CD4-positive, alpha-beta T cell treated with Interferon alpha-2 for 1 hour (primary cell): ENCODE data around the gene STEEP1.

Source experiments
- DNase-seq, 2 donors: peaks; one replicate each; pipeline ENCODE4 v3.0.0-alpha.2; 2020 to 2022

The STEEP1 gene

DNA sequence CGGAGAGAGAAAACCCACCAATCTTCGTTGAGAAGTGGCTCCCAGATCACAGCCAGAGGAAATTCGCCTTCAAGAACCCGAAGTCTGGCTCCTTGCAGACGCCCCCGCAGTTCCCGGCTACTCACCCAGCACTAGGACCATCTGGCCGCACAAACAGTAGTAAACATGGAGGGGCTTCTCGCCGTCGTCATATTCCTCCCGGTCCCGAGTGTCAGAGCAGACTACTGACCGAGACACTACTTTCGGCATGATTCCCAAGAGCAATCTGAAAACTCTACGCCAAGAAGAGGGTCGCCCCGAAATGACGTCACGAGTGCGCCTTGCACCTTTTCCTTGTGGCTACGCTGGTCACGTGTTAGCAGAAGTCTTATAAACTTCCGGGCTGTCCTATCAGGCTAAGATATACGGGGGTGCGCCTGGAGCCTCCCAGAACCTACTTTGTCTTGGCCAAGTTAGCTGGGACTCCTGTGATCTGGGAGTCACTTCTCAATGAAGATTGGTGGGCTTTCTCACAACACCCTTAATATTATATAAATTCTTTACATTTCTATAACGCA, at the start of gene STEEP1:
TSS of gene STEEP1 (minus strand) at position 303 of the 557 bp plus-strand sequence. CDS start at position 249, 54 bp downstream.
- DNase-seq: peak; percentile 87 to 88

DNA sequence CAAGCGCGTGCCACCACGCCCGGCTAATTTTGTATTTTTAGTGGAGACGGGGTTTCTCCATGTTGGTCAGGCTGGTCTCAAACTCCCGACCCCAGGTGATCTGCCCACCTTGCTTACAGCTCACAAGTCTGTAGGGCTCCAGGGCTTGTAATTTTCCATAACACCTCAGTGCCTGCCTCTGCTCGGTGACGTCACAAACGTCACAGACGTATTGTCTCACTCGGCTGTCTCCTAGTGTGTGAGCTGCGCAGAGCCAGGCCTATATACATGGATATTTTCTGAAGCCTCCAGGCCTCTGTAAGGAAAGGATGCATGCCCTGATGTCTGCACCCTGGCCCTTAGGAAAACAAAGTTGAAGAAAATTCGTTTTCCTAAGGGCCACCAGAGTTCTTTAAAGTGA, 49.6 kb upstream of the STEEP1 start:
- no peak for DNase-seq

DNA sequence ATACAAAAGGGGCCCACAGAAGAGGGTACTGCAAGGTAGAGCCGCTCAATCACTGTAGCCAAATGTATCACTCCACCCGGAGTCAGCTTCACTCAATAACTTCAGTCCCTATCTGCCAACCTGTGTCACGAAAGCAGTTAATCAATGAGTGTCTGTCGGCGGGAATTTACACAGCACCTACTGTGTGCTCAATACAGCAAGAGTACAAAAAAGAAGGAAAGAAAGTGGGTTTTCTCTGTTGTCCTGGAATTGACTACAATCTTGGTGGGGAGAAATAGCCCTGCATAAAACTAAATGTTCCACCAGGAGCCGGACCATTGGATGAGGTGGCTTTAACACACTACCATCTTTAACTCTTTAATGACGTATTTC, 41.8 kb upstream of the STEEP1 start:
- no peak for DNase-seq

DNA sequence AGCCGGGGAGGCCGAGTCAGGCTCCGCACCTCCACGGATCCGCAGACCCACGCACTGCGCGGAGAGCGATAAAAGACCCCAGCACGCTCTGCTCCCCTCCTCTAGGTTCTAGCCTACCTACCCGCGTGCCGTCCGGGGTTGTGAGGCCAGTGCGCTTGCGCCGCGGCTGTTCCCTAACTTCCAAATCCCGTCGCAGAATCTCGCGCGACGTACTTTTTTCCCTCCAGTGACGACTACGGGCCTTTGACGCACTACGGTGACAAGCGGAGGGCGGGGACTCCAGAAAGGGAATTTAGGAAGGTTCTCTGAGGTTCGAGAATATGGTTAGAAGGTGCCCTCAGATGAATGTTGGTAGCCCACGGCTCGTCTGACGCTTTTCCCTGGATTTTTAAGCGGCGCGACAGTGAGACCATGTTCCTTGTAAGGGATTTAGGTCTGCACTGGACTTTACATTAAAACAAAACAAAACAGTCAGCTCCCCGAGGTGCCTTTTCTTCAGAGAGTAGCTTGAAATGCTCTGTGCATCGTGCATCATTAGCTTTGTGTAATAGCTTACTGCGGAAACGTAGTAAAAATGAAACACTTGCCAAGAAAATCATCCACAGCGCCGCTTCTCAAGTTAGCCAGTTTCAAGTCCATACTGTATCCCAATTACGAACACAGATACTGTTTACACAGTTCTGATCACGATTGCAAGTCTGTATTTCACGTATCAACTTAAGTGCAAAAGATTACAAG, 41.2 kb upstream of the STEEP1 start, which contains the start of gene NKRF:
TSS of gene NKRF (minus strand) at position 145 of the 738 bp plus-strand sequence.
- peak; percentile 93 for DNase-seq

DNA sequence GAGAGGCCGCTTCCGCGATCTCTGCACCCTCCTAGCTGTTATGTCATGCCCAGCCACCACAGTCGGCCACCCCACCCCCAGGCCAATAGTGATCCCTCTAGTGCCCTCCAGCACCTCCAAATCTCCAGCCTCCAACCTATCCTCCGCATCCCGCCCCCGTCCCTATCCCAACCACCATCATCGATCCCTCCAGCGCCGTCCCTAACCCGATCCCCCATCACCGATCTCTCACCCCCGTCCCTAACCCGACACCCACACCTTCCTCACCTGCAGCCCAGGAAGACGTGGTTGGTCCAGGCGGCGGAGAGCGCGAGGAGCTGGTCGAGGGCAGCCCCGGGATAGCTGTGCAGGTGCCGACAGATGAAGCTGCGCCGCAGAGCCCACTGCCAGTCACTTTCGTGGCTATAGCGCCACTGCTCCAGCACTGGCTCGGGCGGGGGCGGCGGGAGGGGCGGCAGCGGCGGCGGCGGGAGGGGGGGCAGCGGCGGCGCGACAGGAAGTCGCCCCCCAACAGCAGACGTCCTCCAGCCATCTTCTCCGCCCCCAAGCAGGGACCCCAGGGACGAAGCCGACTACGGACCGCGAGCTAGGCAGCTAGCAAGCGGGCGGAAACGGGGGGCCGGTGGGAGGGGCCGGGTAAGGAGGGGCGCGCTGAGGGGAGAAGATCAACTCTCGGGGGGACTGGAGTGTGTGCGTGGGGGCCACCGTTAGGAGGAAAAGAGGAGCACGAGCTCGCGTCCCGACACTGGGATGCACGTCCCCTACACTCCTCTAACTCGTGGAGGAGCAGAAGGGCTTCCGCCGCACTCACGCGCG, 40.5 kb upstream of the STEEP1 start:
- peak; percentile 47 to 57 for DNase-seq

GRCh38 chrX:119604766-119605463, 39.7 kb upstream of the STEEP1 start:
- DNase-seq: peak; percentile 14 to 38

DNA sequence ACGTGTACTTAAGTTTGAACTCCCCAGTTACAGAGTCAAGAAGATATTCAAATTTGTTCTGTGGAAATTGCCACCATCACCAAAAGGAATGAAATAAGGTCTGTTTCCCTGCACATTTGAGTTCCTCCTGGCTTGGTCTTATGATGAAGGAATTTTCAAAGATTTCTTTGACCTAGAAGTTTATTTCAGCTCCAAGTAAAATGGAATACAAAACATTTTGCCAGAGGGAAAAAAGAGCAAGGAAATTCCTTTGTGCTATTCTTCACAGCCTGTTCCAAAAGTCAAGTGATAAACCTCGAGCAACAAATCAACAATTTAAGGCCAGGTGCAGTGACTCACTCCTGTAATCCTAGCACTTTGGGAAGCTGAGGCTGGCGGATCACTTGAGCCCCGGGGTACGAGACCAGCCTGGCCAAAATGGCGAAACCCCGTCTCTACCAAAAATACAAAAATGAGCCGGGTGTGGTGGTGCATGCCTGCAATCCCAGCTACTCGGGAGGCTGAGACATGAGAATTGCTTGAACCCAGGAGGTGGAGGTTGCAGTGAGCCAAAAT, 37.6 kb upstream of the STEEP1 start:
- no peak for DNase-seq

GRCh38 chrX:119589810-119590209, 24.6 kb upstream of the STEEP1 start:
- DNase-seq: no peak

GRCh38 chrX:119583431-119584059, 18.3 kb upstream of the STEEP1 start:
- DNase-seq: no peak

- DNase-seq: peak in 1 of 2 donors; percentile 2
Measured at GRCh38 chrX:119579414-119579813, 14.2 kb upstream of the STEEP1 start.

GRCh38 chrX:119574394-119575266, 9.4 kb upstream of the STEEP1 start, which contains the start of gene UBE2A:
Gene UBE2A (plus strand): TSS chrX:119574563. CDS start chrX:119574712, 149 bp downstream.
- DNase-seq: peak; percentile 89 to 93

GRCh38 chrX:119573840-119574393, 8.7 kb upstream of the STEEP1 start:
- DNase-seq: peak in 1 of 2 donors; percentile 29

- no peak for DNase-seq
Measured at GRCh38 chrX:119573222-119573621, 8.0 kb upstream of the STEEP1 start.

DNA sequence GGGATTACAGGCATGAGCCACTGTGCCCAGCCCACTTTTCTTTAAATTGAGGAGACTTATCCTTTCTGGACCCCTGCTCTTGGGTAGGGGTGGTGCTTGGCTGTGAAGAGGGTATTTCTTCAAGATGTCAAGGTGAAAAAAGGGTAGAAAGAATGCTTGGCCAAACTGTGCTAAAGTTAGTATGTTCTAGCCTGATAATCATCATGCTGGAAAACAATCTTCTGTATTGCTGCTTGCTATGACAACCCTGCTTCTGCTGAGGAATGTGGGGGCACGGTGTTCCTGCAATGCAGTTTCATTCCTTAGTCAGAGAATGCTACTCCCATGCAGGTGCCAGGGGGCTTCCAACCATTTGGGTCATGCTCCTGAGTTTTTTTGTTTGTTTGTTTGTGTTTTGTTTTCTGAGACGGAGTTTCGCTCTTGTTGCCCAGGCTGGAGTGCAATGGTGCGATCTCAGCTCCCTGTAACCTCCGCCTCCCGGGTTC, 5.2 kb upstream of the STEEP1 start:
- DNase-seq: no peak

DNA sequence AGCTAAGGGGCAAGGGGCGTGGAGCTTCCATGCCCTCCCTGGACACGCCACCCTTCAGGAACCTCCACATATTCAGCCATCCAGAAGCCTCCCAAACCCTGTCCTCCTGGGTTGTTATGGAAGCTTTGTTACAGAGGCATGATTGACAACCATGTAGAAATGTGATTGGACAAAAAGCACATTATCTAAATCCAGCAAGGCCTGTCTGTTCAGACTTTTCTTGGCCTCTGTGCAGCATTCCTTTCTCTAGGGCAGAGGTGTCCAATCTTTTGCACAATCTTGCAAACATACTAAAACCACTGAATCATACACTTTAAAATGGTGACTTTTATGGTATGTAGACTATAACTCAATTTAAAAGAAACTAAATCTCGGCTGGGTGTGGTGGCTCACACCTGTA, 12.7 kb downstream of the STEEP1 start:
- DNase-seq: no peak

DNA sequence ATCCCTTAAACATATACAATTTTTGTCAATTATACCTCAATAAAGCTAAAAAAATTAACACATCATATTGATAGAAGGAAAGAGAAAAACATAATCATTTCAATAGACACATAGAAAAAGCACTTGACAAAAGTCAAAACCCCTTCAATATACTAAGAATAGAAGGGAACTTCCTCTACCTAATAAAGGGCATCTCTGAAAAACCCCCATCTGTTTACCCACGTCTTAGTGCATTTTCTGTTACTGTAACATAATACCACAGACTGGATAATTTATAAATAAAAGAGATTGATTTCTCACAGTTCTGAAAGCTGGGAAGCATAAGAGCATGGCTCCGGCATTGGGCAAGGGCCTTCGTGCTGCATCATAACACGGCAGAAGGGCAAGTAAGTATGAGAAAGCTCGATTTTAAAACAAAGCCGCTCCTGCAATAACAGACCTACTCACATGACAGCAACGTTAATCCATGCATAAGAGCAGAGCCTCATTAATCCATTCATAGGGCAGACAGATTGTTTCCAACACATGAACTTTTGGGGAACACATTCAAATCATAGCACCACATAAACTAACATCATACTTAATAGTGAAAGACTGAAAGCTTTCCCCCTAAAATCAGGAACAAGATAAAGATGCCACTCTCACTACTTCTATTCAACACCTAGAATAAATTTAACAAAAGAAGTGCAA, 15.7 kb downstream of the STEEP1 start:
- DNase-seq: no peak

GRCh38 chrX:119541188-119541587, 24.0 kb downstream of the STEEP1 start:
- DNase-seq: no peak

DNA sequence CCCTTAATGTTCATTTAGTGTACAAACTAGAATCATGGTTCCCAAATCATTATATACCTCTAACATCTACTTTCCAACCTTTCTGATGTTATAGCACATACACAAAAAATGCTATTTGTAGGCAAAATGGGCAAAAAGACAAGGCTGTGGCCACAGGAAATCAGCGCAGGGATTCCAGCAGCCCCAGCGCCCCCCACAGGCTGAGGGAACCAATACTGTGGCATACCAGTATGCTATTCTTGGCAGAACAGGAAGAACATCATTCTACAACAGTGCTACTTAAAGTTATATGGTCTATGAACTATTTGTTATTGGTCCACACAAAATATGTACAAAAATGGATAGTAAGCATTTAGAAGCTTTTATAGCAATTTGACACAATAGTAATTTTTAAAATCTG, 25.3 kb downstream of the STEEP1 start:
- DNase-seq: peak in 1 of 2 donors; percentile 15

DNA sequence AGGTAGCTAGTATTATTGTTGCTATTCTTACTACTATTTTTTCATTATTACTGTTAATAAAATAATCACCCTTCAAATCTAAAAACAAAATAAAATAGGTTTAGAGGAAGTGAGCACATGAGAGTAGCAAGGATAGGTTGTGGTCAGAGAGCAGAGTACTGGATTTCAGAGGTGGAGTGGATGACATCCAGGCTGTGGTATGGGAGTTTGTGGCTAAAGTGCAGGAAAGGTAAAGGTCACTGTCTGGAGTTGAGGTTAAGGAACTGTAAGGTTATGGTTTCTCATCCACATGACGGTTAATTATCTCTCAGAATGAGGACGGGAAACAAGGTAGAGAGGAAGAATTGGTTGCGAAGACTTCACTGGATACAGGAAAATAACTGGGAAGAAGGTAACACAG, 27.7 kb downstream of the STEEP1 start:
- no peak for DNase-seq
